Stomach (tissue), 4 donors: ENCODE data around the gene PXMP2.

Experiments used
- POLR2A ChIP-seq, 4 donors: fragments of 450-650 bp; IDR thresholded peaks; one replicate each; pipeline ENCODE4 v1.6.1; 2016; ENCODE audit warnings: antibody characterized with exemption in 4 of 4, control low read depth in 2 of 4, mild to moderate bottlenecking in 1 of 4, moderate library complexity in 1 of 4
- TF ChIP-seq, protein P1 (sequence below), 7 experiments: fragments of 450-650 bp in 4 of 7; fragments of 200-600 bp in 3 of 7; sonication (generic) in 3 of 7; IDR thresholded peaks; one replicate each; pipeline ENCODE4 v1.5.1; 2016 to 2019; ENCODE audit warnings: antibody characterized with exemption in 7 of 7, control low read depth in 2 of 7, mild to moderate bottlenecking in 1 of 7

GRCh38 chr12:132647858-132648257, 39.5 kb upstream of the PXMP2 start:
- TF ChIP-seq, protein P1, sequence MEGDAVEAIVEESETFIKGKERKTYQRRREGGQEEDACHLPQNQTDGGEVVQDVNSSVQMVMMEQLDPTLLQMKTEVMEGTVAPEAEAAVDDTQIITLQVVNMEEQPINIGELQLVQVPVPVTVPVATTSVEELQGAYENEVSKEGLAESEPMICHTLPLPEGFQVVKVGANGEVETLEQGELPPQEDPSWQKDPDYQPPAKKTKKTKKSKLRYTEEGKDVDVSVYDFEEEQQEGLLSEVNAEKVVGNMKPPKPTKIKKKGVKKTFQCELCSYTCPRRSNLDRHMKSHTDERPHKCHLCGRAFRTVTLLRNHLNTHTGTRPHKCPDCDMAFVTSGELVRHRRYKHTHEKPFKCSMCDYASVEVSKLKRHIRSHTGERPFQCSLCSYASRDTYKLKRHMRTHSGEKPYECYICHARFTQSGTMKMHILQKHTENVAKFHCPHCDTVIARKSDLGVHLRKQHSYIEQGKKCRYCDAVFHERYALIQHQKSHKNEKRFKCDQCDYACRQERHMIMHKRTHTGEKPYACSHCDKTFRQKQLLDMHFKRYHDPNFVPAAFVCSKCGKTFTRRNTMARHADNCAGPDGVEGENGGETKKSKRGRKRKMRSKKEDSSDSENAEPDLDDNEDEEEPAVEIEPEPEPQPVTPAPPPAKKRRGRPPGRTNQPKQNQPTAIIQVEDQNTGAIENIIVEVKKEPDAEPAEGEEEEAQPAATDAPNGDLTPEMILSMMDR (IDR thresholded peaks at IDR 0.05): no peak
- no peak for TF ChIP-seq POLR2A (IDR thresholded peaks at IDR 0.05)
